ENCODE measurements around the gene RAB11B.
"Not testable (repeated sequence)": the region's sequence is repeated elsewhere in the genome, so short reads cannot be mapped to it uniquely, and the experiment has no call there.

RAB11B gene

DNA sequence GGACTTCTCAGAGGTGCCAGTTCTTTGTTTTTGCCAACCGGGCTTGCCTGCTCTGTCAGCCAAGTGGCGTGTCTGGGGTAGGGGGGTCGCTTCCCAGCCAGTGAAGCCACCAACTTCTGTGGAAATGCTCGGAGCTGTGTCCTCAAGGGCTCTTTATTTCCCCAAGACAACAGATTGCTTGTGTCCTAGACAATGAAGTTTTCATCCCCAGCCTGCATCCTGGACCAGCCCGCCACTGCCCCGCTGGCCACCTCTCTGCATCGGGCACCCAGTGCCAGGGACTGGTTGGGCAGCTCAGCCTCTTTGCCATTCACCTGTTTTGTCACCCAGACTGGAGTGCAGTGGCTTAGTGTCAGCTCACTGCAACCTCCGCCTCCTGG lies 3.7 kb downstream of the RAB11B start:
- DNase-seq (ENCODE audit: low read depth) = no peak

DNA sequence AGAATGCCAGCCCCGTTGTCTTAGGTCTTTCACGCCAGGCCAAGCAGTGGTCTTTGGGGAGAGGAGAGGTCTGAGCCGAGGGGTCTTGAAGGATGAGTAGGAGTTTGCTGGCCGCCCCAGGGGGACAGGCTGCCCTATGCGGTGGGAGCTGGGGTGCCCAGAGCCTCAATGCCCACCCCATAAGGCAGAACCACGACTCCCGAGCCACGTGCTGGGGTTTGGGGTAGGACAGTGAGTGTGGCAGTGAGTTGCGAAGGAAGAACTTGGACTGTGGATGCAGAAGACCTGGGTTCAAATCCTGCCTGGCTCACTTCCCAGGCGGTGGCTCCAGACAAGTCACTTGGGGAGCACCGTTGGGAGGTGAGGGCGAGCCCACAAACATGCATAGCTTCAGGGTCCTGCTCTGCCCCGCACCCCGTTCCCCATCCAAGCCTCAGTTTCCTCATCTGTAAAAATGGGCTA lies 5.5 kb downstream of the RAB11B start:
- DNase-seq (ENCODE audit: low read depth) = no peak

DNA sequence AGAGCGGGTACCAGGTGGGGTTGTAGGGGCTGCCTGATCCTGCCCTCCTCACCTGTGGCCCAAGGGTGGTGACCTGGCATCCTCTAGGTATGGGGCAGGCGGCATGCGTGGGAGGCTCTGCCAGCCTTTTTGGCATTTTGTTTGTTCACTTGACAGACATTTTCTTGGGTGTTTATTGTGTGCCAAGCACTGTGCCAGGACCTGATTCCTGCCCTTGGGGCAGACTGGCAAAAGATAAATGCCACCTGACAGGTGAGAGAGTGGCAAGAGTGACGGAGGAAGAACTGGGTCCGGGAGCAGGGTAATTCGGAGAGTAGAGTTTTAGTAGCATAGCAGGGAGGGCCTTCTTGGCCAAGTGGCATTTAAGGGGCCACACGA lies 6.0 kb downstream of the RAB11B start:
- no peak for DNase-seq (ENCODE audit: low read depth)

DNA sequence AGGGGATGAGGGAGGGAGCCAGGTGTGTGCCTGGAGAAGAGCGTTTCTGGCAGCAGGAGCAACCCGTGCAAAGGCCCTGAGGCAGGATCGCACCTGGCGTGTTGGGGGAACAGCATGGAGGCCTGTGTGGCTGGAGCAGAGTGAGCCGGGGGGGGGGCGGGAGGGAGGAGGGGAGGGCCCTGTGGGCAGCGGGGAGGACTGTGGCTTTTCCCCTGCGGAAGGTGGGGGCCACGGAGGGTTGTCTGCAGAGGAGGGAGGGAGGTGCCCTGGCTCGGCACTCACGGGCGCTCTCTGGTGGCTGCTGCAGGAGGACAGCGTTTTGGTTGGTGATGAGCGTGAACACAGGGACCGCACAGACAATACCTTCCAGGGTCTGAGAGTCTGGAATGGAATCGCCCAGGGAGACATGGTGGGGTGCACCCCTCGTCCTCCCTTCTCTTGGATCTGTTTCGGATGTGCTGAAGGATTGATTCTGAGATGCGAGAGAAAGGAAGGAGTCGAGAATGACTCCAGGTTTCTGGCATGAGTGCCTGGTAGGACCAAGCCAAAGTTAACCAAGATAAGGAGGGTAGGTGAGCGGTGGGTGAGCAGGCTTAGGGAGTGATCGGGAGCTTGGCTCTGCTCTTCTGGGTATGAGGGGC lies 6.5 kb downstream of the RAB11B start:
- DNase-seq (ENCODE audit: low read depth) = peak; percentile 38

DNA sequence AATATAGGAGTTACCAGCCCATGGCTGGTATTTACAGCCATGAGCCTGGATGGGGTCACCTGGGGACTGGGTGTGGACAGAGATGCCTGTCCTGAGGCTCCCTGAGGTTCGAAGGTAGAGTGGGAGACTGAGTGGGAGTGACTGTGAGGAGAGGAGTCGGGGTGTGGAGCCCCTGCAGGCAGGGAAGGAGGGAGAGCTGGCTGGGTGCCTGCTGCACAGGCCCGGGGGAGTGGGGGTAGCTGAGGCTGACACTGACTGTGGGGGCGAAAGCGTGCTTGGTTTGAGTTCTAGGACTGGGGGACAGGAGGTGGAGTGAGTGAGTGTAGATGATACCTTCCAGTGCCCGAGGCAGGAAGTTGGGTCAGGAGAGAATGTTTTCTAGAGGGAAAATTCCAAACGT lies 7.1 kb downstream of the RAB11B start:
- no peak for DNase-seq (ENCODE audit: low read depth)

DNA sequence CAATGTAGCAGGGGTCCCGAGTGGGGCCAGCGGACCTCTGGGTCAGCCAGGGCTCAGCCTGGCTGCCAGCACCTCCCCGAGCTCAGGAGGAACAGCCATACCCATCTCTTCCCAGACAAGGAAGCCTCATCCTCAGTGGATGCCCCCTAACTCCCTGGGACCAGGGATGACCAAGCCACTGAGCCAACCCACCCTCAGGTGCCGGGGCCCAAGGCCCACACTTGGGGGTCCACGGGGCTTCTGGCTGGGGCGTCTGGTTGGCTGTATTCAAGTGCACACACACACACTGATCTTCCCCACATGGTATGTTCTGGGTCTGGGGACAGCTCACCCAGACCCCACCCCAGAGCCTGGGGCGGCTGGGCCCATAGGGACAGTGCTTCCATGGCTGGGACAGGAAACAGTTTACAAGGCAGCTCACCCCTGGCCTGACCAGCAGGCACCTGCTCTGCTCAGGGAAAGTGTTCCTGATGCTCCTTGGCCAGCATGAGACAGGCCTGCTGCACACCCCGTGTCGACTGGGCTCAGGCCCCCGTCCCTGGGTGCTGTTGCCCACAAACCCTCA lies 7.7 kb downstream of the RAB11B start:
- no peak for DNase-seq (ENCODE audit: low read depth)

DNA sequence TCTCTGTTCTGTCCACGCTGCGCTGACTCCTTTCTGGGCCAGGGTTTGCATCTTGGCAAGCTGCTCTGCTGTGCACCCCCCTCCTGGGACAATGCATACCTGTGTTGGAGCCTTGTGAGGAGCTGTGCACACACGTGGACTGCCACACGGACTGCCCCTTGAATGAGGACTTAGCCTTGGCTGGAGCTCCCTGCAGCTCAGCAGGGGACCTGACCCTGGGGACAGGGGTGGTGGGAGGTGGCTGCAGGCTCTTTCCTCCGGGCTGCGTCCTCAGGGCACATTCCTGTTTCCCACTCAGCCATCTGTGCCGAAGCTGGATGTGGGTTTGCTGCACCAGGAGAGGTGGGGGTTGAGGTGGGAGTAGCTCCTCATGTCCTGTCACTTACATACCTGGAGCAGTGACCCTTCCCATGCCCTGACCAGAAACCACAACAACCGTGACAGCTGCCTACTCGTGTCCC lies 8.2 kb downstream of the RAB11B start:
- DNase-seq (ENCODE audit: low read depth) = no peak

DNA sequence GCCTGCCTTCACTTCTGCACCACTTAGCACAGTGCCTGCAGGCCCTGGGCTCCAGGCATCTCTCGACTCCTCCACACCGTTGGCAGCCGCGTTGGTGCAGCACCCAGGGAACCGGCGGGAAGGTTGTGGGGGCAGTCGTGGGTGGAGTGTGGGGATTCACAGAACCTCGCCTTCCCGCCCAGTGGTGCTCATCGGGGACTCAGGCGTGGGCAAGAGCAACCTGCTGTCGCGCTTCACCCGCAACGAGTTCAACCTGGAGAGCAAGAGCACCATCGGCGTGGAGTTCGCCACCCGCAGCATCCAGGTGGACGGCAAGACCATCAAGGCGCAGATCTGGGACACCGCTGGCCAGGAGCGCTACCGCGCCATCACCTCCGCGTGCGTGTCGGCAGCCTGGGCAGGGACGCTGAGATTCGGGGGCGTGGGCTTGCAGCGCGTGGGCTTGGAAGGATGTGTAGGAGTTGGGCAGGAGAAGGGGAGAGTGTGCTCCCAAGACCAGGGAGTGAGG lies 9.6 kb downstream of the RAB11B start:
- DNase-seq (ENCODE audit: low read depth) = no peak

DNA sequence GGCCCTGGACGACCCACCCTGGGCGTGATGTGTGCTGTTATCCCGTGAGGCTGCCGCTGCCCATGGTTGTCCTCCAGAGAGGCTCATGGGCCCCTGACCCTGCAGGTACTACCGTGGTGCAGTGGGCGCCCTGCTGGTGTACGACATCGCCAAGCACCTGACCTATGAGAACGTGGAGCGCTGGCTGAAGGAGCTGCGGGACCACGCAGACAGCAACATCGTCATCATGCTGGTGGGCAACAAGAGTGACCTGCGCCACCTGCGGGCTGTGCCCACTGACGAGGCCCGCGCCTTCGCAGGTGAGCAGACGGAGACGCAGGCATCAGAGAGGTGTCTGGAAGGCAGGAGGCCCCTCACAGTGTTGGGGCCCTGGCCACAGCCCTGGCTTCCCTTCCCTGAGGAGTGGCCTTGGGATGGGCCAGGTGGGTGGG lies 11.8 kb downstream of the RAB11B start:
- DNase-seq (ENCODE audit: low read depth) = no peak

DNA sequence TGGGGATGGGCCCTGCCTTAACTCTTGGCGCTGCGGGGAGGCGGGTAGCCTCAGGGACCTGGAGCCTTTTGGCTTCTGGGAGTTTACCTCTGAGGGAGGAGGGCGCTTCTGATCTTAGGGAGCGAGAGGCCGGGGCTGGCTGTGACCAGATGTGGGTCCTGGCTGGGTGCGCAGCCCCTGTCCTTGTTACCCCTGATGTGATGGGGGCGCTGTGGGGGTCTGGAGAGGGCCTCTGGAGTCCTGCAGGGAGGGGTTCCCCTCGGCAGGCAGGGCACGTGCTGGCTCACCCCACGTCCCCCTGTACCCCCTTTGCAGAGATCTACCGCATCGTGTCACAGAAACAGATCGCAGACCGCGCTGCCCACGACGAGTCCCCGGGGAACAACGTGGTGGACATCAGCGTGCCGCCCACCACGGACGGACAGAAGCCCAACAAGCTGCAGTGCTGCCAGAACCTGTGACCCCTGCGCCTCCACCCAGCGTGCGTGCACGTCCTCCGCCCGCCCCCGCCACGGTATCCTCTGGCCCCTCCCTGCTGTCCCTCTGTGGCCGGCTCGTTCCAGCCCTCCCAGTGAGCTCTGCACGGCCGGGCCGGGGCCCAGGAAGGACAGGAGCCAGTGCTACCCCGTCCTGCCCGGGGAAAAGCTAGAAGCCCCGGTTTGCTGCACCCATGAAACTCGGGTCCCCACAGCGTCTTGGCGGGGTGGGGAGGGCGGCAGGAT lies 13.1 kb downstream of the RAB11B start:
- no peak for DNase-seq (ENCODE audit: low read depth)

DNA sequence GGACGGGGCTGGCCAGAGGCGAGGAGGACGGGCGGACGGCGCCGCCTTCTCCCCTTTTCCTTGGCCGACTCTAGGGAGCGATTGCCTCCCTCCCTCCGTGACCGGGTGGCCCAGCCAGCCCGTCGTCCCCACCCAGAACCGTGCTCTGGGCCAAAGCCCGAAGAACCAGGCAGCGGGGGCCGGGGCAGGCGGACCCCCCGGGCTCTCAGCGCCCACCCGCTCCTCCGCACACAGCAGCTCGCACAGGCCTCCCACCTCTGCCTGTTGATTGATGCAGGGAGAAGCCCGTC lies 13.6 kb downstream of the RAB11B start:
- no peak for DNase-seq (ENCODE audit: low read depth)

DNA sequence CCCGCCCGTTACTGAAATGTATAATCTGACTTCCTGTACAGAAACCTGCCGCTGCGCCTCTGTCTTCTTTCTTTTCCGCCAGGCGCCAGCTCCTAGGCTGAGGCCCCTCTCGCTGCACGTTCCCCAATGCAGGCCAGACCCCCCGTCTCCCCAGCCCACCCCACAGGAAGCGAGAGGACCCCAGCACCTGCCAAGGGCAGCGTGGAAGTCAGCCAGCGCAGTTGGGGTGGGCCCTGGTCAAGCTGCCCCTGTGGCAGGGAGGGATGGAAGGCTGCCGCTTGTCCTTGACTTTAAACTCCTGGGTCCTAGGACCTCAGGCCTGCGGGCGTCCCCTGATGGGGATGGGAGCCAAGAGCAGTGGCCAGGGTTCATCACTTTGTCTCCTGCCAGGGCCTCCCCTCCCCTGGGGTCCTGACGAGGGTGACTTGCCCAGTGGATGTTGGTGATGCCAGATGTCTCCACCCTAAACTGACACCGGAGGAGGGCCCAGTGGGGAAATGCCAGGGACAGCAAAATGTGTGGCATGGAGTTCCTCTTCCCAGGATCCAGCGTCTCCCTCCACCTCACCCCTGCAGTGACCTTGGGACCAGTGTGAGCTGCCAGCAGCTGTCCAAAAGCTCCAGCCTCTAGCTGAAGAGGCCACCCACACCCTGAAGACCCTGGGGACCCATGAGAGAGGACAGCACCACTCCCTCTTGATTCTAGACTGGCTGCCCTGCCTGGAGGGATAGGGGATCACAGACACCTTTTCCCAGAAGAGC lies 14.4 kb downstream of the RAB11B start:
- DNase-seq (ENCODE audit: low read depth) = no peak

DNA sequence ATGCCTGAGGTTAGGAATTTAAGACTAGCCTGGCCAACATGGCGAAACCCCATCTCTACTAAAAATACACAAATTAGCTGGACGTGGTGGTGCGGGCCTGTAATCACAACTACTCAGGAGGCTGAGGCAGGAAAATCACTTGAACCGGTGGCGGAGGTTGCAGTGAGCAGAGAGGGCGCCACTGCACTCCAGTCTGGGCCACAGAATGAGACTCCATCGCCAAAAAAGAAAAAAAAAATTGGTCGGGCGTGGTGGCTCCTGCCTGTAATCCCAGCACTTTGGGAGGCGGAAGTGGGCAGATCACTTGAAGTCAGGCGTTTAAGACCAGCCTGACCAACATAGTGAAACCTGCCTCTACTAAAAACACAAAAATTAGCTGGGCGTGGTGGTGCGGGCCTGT lies 20.6 kb downstream of the RAB11B start:
- DNase-seq (ENCODE audit: low read depth) = not testable (repeated sequence)

DNA sequence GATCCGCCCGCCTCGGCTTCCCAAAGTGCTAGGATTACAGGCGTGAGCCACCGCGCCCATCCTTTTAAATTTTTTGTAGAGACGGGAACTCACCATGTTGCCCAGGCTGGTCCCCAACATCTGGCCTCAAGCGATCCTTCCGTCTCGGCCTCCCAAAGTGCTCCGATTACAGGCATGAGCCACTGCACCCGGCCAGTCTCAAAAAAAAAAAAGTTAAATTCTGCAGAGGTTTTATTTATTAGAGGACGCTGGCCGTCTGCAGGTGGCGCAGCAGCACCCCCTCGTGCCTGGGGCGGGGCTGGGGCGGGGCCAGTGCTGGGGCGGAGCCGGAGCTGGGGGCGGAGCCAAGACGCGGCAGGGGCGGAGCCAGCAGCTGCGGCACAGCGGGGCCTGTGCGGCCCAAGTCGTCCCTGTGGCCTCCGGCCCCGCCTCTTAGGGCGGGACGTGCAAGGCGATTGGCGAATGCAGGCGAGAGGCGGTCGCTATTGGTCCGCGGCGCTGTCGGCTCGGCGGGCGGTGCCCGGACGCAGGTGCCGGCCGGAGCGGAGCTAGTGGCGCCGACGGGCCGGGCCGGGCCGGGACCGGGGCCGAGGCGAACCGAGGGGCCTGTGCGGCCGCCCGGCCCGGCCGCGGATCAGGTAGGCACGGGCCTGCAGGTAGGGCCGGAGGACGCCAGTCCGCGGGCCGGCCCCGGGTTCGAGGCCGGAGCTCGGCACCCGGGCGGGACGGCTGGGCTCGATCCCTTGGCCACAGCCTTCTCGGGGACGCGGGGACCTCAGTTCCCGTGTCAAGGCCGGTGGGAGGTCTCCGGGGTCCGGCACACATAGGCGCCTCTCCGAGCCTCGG lies 22.8 kb downstream of the RAB11B start, which contains the start of gene MARCHF2:
MARCHF2 (plus strand) TSS at position 523 of the 846 bp plus-strand sequence. CDS start 8,536 bp downstream, outside the sequence.
- DNase-seq (ENCODE audit: low read depth) = peak; percentile 96

DNA sequence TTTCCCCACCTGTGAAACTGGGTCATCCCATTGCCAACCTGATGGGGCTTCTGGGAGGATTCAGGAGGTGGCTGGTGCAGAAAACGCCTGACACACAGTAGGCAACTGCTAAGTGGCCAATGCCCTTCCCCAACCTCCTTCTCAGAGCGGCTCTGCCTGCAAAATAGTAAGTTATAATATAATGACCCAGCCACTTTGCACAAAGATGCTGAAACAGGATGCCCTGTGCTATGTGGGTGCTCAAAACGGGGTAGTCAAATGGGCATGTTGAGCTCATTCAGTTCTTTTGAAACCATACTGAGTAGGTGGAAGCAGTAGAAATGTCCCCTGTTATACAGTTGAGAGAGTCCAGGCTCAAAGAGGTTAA lies 23.5 kb downstream of the RAB11B start:
- no peak for DNase-seq (ENCODE audit: low read depth)

DNA sequence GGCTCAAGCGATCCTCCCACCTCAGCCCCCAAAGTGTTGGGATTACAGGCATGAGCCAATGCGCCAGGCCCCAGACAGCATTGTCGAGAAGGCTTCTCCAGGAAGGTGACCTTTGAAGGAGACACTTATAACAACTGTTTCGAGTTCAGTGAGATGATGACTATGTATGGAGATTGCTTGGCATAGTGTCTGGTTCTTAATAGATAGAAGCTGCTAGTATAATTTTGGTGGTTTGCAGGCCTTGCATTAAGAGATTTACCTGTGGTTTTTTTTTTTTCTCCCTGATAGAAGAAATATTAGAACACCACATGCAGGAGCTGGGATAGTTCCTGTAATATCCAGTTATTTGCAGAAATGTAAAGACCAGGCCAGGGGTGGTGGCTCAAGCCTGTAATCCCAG lies 26.6 kb downstream of the RAB11B start:
- DNase-seq (ENCODE audit: low read depth) = no peak

DNA sequence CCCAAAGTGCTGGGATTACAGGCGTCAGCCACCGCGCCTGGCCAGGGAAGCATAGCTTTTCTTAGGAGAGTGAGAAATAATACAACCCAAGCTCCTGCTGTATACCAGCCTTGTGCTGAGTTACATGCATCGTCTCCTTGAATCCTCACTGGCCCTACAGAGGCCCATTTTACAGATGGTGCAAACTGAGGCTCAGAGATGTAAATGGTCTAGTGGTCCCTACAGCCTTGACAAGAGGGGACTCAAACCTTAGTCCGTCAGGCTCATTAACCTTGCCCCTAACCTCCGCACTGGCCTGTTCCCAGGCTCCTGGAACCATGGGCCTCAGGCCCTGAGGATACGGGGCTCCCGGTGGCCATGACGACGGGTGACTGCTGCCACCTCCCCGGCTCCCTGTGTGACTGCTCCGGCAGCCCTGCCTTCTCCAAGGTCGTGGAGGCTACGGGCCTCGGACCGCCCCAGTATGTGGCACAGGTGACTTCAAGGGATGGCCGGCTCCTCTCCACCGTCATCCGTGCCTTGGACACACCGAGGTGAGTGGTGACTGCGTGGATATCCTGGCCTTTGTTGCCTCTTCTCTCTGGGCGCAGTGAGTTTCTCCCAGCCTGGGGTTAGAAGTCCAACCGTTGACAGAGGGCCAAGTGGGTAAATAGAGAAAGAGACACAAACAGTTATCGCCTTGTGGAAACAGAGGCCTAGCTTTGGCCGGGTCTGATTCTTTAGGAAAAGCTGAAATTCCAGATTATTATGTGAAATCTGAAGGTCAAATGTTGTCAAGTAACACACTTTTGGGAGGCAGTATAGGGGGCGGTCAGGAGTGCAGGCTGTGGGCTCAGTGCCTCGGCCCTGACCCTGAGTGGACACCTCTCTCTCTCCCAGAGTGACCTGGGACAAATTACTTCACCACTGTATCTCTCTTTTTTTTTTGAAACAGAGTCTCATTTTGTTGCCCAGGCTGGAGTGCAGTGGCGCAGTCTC lies 31.6 kb downstream of the RAB11B start:
- DNase-seq (ENCODE audit: low read depth) = no peak

DNA sequence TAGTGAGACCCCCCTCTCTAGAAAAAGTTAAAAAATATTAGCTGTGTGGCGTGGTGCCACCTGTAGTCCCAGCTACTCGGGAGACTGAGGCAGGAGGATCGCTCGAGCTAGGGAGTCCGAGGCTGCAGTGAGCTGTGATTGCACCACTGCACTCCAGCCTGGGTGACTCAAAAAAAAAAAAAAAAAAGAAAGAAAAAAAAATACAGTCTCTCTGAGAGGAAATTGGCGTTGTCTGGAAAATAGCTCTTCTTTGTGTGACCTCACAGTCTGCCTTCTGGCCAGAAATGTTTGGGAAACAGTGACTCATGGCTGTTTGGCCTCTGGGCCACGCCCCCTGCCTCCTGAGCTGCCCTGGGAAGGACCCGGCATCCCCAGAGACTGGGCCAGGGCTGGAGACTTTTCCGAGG lies 33.7 kb downstream of the RAB11B start:
- DNase-seq (ENCODE audit: low read depth) = no peak

DNA sequence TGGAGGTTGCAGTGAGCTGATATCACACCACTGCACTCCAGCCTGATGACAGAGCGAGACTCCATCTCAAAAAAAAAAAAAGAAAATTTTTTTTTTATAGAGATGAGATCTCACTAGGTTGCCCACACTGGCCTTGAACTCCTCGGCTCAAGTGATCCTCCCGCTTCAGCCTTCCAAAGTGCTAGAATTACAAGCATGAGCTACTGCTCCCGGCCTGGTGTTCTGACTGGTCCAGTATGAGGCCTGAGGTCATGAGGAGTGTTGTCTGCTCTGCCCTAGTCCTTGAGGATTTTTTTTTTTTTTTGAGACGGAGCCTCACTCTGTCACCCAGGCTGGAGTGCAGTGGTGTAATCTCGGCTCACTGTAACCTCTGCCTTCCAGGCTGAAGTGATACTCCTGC lies 35.2 kb downstream of the RAB11B start:
- not testable (repeated sequence) for DNase-seq (ENCODE audit: low read depth)

DNA sequence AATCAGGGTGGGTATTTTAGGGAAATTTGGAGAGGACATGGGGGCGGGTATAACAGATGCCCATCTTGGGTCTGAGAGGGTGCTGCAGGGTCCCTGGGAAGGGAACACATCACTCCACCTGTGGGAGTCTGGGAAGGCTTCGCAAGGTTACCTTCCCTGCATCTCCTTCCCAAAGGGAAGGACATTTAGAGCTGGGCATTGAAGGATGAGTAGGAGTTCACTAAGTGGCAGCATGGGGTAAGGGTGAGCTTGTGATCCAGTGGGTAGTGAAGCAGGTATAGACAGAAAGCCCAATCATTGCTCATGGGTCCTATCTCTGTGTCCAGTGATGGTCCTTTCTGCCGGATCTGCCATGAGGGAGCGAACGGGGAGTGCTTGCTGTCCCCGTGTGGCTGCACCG lies 36.1 kb downstream of the RAB11B start:
- DNase-seq (ENCODE audit: low read depth) = no peak
